Ovary (tissue), 3 donors: ENCODE results near the gene ESAM.

Source experiments
- POLR2A ChIP-seq: fragments of 450-650 bp; IDR thresholded peaks from one replicate; pipeline ENCODE4 v1.6.1; 2017; ENCODE audit warnings: antibody characterized with exemption, mild to moderate bottlenecking, moderate library complexity
- TF ChIP-seq, protein P1 (sequence below), 3 donors: fragments of 450-650 bp in 2 of 3; fragments of 200-600 bp in 1 of 3; IDR thresholded peaks; one replicate each; pipeline versions ENCODE4 v1.5.1 to v1.8.0; 2016 to 2022; ENCODE audit warnings: antibody characterized with exemption in 3 of 3, mild to moderate bottlenecking in 1 of 3
- donor health status: DM: no; HTN: no; CAD: no.

DNA sequence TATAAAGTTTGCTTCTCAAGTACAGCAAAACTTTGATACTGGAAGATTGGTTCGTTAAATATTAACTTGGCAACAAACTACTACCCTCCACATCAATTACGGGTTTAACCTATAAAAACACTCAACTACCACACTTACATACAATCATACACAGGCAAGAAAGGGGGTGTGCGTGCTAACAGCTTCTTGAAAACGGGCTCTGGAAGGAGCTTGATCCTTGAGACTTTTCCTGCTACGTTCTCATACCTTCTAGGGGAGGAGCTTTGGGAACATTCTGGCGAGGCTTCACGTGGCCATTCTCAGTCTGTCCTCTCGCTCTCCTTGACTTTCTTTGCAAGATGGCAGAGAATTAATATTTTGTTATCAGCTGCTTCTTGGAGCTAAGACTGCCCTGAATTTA, 6.8 kb upstream of the ESAM start:
- TF ChIP-seq, protein P1, sequence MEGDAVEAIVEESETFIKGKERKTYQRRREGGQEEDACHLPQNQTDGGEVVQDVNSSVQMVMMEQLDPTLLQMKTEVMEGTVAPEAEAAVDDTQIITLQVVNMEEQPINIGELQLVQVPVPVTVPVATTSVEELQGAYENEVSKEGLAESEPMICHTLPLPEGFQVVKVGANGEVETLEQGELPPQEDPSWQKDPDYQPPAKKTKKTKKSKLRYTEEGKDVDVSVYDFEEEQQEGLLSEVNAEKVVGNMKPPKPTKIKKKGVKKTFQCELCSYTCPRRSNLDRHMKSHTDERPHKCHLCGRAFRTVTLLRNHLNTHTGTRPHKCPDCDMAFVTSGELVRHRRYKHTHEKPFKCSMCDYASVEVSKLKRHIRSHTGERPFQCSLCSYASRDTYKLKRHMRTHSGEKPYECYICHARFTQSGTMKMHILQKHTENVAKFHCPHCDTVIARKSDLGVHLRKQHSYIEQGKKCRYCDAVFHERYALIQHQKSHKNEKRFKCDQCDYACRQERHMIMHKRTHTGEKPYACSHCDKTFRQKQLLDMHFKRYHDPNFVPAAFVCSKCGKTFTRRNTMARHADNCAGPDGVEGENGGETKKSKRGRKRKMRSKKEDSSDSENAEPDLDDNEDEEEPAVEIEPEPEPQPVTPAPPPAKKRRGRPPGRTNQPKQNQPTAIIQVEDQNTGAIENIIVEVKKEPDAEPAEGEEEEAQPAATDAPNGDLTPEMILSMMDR (IDR thresholded peaks at IDR 0.05) = no peak
- TF ChIP-seq POLR2A = no peak
